Measurements from ENCODE around the gene STPG3.

Gene STPG3

DNA sequence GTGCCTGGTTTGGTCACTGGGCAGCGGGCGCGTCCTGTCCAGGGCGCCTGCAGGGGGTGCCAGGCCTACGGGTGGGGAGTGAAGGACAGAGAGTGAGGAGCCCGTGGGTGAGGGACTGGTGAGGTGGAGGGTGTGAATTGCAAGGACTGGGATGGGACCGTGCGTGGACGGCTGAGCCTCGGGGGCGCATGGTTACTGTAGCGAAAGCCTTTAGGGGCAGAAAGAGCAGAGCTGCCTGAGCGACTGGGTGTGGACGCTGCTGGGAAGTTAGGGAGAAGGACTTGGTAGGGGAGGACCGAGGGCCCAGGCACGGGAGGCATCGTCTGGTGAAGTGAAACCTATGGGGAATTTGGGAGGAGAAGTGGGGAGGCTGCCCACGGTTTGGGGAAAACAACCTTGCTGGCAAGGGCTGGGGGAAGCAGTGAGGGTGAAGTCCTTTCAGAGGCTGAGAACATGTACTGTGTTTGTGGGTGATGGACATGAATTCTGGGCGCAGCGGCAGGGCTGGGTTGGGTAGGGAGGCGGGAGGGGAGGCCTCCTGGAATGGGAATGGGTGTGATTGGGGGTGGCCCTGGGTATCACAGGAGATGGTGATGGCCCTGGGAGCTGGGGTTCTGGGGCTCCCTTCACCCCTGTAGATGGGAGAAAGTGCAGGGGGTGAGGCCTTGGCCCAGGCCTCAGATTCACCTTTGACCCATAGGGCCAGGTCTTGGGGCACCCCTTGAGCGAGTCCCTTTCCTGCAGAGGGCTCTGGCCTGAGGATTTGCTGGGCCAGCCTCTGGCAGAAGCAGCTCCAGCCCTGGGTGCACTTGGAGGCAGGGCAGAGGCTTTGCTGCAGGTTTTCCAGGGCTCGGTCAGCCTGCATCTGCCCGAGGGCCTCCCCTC lies 24.7 kb downstream of the STPG3 start:
- Histone ChIP-seq H3K36me3 (ENCODE audit: control insufficient read depth in 2 of 2, insufficient read depth in 2 of 2, low read length in 2 of 2) (peaks cover 15 to 19% of the 10 kb centered on the region in 2 donors), H3K9me3 (ENCODE audit: control insufficient read depth in 2 of 2, low read length in 2 of 2) (no peaks in the 10 kb centered on the region), H3K4me3 (ENCODE audit: low read length in 2 of 2) (no peak overlapping the region), H3K4me1 (ENCODE audit: control insufficient read depth in 2 of 2, insufficient read depth in 2 of 2, low read length in 2 of 2) (peaks cover 19 to 35% of the 10 kb centered on the region in 2 donors), H3K27ac (ENCODE audit: low read depth in 2 of 2, low read length in 2 of 2) (peak overlapping the region; percentile 91 to 96), H3K9ac (ENCODE audit: low read depth in 1 of 2, low read length in 2 of 2) (peak overlapping the region in 1 of 2 donors; percentile 1), H3K27me3 (ENCODE audit: control insufficient read depth in 2 of 2, insufficient read depth in 2 of 2, low read length in 2 of 2) (no peaks in the 10 kb centered on the region)

DNA sequence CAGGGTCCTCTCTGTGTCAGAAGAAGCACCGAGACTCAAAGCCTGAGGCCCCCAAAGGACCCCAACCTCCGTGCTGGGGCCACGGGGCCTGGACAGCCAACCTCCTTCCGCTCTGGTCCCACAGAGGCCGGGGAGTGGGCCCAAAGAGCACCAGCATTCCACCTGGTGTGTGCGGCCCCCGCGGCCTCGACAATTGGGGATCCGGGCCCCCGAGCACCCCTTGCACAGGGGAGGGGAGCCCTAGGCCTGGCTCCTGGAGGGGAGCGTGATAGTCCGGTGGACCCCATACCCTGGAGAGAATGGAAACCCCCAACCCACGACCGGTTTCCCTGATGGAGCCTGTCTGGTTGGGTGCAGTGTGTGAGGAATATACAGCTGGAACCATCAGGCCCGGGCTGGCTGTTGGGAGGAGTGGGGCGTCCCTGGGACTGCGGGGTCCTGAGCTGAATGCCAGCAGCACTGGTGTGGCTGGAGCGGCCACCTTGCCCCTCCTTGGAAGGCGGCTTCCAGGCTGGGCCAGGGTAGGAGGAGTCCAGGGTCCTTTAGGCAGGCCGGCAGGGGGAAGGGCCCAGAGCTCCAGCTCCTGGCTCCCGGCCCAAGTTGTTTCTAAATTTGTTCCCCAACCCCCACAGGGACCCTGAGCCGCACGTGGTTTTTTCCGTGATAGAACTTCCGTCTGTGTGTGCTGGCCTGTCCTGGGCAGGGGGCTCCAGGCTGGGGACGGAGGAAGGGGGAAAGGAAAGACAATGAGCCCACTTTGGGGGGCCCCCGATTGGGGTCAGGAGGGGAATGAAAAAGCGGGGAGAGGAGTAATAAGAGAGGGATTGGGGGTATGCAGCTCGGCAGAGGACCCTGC lies 25.6 kb downstream of the STPG3 start:
- peaks cover 16 to 19% of the 10 kb centered on the region in 2 donors for H3K36me3 ChIP-seq (ENCODE audit: control insufficient read depth in 2 of 2, insufficient read depth in 2 of 2, low read length in 2 of 2)

DNA sequence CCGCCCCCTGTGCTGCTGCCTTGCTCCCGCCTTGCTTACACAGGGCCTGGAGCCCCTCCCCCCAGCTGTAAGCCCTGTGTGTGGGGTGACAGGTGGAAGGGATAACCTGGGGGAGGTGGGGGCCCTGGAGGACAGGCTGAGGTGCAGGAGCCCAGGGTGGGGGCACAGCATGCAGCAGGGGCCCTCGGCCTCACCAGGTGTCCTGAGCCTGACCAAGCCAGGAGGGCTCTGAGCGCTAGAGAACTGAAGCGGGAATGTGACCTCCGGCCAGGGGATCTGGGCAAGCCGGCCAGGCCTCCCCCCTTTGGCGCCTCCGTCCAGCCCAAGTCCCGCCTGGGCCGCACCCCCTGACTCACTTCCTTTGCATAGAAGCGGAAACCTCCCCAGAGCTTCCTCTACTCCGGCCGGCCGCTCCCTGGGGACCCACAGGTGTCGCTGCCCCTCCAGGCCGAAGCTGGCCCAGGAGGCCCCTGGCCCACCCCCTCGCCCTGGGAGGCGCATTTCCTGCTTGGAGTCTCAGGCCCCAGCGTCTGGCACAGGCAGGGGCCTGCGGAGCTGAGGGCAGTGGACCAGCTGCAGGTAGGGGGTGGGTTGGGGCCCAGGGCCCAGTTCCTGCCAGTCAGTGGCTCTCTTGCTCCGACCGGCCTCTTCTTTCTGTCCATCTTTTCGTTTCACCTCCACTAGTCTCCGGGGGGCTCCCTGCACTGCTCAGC lies 26.4 kb downstream of the STPG3 start, which contains the start of gene TOR4A:
Gene TOR4A (plus strand): TSS at position 398 of the 713 bp plus-strand sequence. CDS start 964 bp downstream, outside the sequence.
- peaks cover 17 to 18% of the 10 kb centered on the region in 2 donors for H3K36me3 ChIP-seq (ENCODE audit: control insufficient read depth in 2 of 2, insufficient read depth in 2 of 2, low read length in 2 of 2)
- no peaks in the 10 kb centered on the region for H3K9me3 ChIP-seq (ENCODE audit: control insufficient read depth in 2 of 2, low read length in 2 of 2)
- no peaks in the 10 kb centered on the region for H3K27me3 ChIP-seq (ENCODE audit: control insufficient read depth in 2 of 2, insufficient read depth in 2 of 2, low read length in 2 of 2)
- peak within 1 kb of the TSS; percentile 91 to 96 for H3K27ac ChIP-seq (ENCODE audit: low read depth in 2 of 2, low read length in 2 of 2)
- H3K4me3 ChIP-seq (ENCODE audit: low read length in 2 of 2): peak within 1 kb of the TSS; percentile 85
- H3K4me1 ChIP-seq (ENCODE audit: control insufficient read depth in 2 of 2, insufficient read depth in 2 of 2, low read length in 2 of 2): peaks cover 21 to 35% of the 10 kb centered on the region in 2 donors
- H3K9ac ChIP-seq (ENCODE audit: low read depth in 1 of 2, low read length in 2 of 2): peak within 1 kb of the TSS; percentile 92 to 99

More for the DNA sequence above, 25.6 kb downstream of the STPG3 start:
- Histone ChIP-seq H3K27me3 (ENCODE audit: control insufficient read depth in 2 of 2, insufficient read depth in 2 of 2, low read length in 2 of 2) (no peaks in the 10 kb centered on the region), H3K4me3 (ENCODE audit: low read length in 2 of 2) (peak overlapping the region; percentile 85), H3K4me1 (ENCODE audit: control insufficient read depth in 2 of 2, insufficient read depth in 2 of 2, low read length in 2 of 2) (peaks cover 21 to 35% of the 10 kb centered on the region in 2 donors), H3K9me3 (ENCODE audit: control insufficient read depth in 2 of 2, low read length in 2 of 2) (no peaks in the 10 kb centered on the region), H3K27ac (ENCODE audit: low read depth in 2 of 2, low read length in 2 of 2) (peak overlapping the region; percentile 91 to 96), H3K9ac (ENCODE audit: low read depth in 1 of 2, low read length in 2 of 2) (peak overlapping the region; percentile 92 to 99)

DNA sequence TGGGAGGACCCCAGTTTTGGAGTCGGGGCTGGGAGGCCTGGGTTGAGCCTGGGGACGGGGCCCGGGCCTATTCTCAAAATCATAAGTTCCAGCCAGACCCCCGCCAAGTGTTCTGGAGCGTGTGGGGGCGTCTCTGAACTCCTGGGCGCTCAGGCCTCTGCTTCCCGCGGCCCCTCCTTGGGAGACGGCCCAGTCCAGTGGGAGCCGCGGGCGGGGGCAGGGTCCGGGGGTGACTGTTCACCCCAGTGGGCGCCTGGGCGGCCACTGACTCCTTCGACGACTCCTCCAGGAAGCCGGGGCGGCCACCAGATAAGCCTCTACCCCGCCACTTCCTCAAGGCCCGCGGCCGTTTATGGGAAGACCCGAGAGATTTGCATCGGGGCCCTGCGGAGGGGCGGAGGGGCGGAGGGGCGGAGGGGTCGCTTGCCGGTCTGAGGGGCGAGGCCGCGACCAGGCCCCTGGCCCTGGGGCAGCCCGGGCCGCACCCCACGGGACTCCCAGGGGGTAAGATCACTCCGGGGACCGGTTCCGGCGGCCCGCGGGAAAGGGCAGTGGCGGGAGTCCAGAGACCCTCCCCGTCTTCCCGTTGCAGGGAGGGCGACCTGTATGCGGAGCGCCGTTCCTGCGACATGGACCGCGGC lies 27.1 kb downstream of the STPG3 start:
- Histone ChIP-seq H3K27me3 (ENCODE audit: control insufficient read depth in 2 of 2, insufficient read depth in 2 of 2, low read length in 2 of 2) (no peaks in the 10 kb centered on the region), H3K9ac (ENCODE audit: low read depth in 1 of 2, low read length in 2 of 2) (peak overlapping the region; percentile 92 to 99), H3K27ac (ENCODE audit: low read depth in 2 of 2, low read length in 2 of 2) (peak overlapping the region; percentile 91 to 96), H3K4me1 (ENCODE audit: control insufficient read depth in 2 of 2, insufficient read depth in 2 of 2, low read length in 2 of 2) (peaks cover 21 to 35% of the 10 kb centered on the region in 2 donors), H3K4me3 (ENCODE audit: low read length in 2 of 2) (peak overlapping the region; percentile 85), H3K9me3 (ENCODE audit: control insufficient read depth in 2 of 2, low read length in 2 of 2) (no peaks in the 10 kb centered on the region), H3K36me3 (ENCODE audit: control insufficient read depth in 2 of 2, insufficient read depth in 2 of 2, low read length in 2 of 2) (peaks cover 19 to 20% of the 10 kb centered on the region in 2 donors)

DNA sequence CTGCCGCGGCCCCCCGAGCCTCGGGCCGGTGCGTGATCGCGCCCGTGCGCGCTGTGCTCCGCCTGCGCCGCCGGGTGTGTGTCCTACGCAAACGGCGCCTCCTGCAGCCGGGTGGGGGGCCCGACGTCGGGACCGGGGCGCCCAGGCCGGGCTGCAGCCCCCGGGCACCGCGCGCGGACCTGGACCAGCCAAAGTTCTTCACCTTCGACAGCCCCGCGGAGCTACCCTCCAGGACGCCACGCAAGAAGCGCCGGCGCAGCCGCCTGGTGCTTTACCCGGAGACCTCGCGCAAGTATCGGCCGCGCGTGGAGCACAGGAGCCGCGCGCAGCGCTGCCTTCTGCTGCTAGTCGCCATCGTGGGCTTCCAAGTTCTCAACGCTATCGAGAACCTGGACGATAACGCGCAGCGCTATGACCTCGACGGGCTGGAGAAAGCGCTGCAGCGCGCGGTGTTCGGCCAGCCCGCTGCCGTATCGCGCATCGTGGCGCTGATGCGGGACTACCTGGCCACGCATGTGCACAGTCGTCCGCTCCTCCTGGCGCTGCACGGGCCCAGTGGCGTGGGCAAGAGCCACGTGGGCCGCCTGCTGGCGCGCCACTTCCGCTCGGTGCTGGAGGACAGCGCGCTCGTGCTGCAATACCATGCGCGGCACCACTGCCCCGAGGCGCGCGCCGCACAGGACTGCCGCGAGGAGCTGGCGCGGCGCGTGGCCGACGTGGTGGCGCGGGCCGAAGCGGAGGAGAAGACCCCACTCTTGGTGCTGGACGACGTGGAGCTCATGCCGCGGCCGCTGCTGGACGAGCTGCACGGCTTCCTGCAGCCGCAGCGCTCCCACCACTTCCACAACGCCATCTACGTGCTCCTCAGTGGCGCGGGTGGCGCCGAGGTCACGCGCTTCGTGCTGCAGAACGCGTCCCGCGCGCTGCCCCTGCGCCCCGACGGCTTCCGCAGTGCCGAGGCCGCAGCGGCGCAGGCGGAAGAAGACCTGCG lies 27.9 kb downstream of the STPG3 start:
- Histone ChIP-seq H3K4me3 (ENCODE audit: low read length in 2 of 2) (peak overlapping the region; percentile 85), H3K9me3 (ENCODE audit: control insufficient read depth in 2 of 2, low read length in 2 of 2) (no peaks in the 10 kb centered on the region), H3K27ac (ENCODE audit: low read depth in 2 of 2, low read length in 2 of 2) (peak overlapping the region; percentile 91 to 96), H3K9ac (ENCODE audit: low read depth in 1 of 2, low read length in 2 of 2) (peak overlapping the region in 1 of 2 donors; percentile 99), H3K27me3 (ENCODE audit: control insufficient read depth in 2 of 2, insufficient read depth in 2 of 2, low read length in 2 of 2) (no peaks in the 10 kb centered on the region), H3K36me3 (ENCODE audit: control insufficient read depth in 2 of 2, insufficient read depth in 2 of 2, low read length in 2 of 2) (peaks cover 16 to 17% of the 10 kb centered on the region in 2 donors), H3K4me1 (ENCODE audit: control insufficient read depth in 2 of 2, insufficient read depth in 2 of 2, low read length in 2 of 2) (peaks cover 21 to 31% of the 10 kb centered on the region in 2 donors)

DNA sequence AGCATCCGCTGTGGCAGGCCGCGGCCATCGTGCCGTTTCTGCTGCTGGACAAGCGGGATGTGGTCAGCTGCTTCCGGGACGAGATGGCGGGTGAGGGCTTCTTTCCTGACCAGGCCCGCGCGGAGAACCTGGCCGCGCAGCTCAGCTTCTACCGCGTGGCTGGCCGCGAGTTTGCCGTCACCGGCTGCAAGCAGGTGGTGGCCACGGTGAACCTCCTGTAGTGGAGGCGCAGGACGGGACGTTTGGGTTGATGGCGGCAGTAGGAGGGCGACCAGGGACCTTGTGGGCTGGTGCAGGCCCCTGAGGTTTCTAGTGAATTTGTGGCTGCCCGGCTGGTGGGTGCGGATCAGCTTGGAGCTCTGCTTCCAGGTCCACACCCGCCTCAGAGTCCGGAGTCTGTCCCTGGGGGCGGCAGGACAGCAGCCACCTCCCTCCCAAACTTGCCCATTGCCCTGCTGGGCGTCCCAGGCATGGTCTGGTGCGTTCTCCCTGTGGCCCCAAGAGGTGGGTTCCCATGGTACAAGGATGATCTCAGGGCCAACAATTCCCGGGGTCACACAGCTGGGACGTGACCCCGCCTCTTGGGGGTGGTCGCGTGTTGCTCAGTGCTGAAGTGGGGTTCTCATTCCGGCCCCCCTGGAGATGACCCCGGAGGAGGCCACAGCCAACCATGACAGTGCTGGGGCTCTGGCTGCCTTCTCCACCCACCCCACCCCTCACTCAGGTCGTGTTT lies 28.8 kb downstream of the STPG3 start:
- no peaks in the 10 kb centered on the region for H3K27me3 ChIP-seq (ENCODE audit: control insufficient read depth in 2 of 2, insufficient read depth in 2 of 2, low read length in 2 of 2)

DNA sequence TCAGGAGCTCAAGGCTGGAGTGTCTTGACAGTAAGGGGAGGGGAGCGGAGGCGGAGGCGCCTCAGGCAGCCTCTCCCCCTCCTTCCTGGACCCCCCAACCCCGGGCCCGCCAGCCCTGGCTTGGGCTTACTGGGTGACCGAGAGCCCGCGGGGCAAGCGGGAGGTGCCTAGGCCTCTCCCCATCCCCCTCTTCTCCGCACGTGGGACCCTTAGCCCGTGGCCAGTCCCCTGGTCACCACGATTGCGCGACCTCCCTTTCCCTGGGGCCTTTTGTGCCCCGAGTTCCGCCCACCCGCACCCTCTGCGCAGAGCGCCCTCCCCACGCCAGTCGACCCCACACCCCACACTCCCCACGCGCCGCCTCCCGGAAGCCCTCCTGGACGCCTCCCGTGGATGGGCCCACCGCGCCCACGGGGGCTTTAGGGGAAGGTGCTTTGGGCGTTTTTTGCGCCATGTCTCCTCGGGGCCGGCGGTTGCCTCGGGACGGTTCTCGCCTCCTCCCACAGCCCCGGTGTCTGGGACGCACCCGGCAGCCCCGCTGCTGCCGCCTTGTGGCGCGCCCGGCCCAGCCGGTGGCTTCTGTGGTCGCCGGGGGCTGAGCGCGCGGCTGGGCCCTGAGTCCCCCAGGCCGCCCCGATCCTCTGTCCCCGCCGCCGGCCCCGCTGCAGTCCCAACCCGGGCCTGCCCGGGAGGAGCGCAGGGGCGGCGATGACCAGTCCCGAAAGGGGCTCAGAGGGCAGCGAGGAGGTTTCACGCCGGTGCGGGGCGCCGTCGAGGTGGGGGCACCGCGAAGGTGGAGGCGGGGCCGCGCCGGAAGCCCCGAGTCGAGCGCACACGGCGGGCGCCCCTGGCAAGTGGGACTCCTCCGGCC lies 29.6 kb downstream of the STPG3 start:
- no peaks in the 10 kb centered on the region for H3K9me3 ChIP-seq (ENCODE audit: control insufficient read depth in 2 of 2, low read length in 2 of 2)
- peaks cover 18 to 21% of the 10 kb centered on the region in 2 donors for H3K4me1 ChIP-seq (ENCODE audit: control insufficient read depth in 2 of 2, insufficient read depth in 2 of 2, low read length in 2 of 2)
- H3K27me3 ChIP-seq (ENCODE audit: control insufficient read depth in 2 of 2, insufficient read depth in 2 of 2, low read length in 2 of 2): no peaks in the 10 kb centered on the region
- H3K9ac ChIP-seq (ENCODE audit: low read depth in 1 of 2, low read length in 2 of 2): no peak overlapping the region
- peaks cover 16 to 17% of the 10 kb centered on the region in 2 donors for H3K36me3 ChIP-seq (ENCODE audit: control insufficient read depth in 2 of 2, insufficient read depth in 2 of 2, low read length in 2 of 2)
- H3K27ac ChIP-seq (ENCODE audit: low read depth in 2 of 2, low read length in 2 of 2): no peak overlapping the region
- H3K4me3 ChIP-seq (ENCODE audit: low read length in 2 of 2): no peak overlapping the region

More for the DNA sequence above, 28.8 kb downstream of the STPG3 start:
- H3K4me3 ChIP-seq (ENCODE audit: low read length in 2 of 2): no peak overlapping the region
- no peaks in the 10 kb centered on the region for H3K9me3 ChIP-seq (ENCODE audit: control insufficient read depth in 2 of 2, low read length in 2 of 2)
- peaks cover 21 to 24% of the 10 kb centered on the region in 2 donors for H3K4me1 ChIP-seq (ENCODE audit: control insufficient read depth in 2 of 2, insufficient read depth in 2 of 2, low read length in 2 of 2)
- H3K36me3 ChIP-seq (ENCODE audit: control insufficient read depth in 2 of 2, insufficient read depth in 2 of 2, low read length in 2 of 2): peaks cover 16 to 17% of the 10 kb centered on the region in 2 donors
- no peak overlapping the region for H3K9ac ChIP-seq (ENCODE audit: low read depth in 1 of 2, low read length in 2 of 2)
- no peak overlapping the region for H3K27ac ChIP-seq (ENCODE audit: low read depth in 2 of 2, low read length in 2 of 2)

Data from mucosa of rectum (tissue), 2 donors.